Testis (tissue), 2 donors: ENCODE measurements around the gene RNF152.

Experiments used
- POLR2A ChIP-seq: fragments of 450-650 bp; IDR thresholded peaks from one replicate; pipeline ENCODE4 v1.6.1; 2017; ENCODE audit warnings: antibody characterized with exemption, mild to moderate bottlenecking, moderate library complexity
- TF ChIP-seq, protein P1 (sequence below), 3 experiments: fragments of 450-650 bp in 2 of 3; fragments of 200-600 bp in 1 of 3; sonication (generic) in 1 of 3; IDR thresholded peaks; one replicate each; pipeline ENCODE4 v1.5.1; 2016 to 2019; ENCODE audit warnings: antibody characterized with exemption in 3 of 3, mild to moderate bottlenecking in 2 of 3, moderate library complexity in 1 of 3

- no peak for TF ChIP-seq POLR2A
- TF ChIP-seq, protein P1, sequence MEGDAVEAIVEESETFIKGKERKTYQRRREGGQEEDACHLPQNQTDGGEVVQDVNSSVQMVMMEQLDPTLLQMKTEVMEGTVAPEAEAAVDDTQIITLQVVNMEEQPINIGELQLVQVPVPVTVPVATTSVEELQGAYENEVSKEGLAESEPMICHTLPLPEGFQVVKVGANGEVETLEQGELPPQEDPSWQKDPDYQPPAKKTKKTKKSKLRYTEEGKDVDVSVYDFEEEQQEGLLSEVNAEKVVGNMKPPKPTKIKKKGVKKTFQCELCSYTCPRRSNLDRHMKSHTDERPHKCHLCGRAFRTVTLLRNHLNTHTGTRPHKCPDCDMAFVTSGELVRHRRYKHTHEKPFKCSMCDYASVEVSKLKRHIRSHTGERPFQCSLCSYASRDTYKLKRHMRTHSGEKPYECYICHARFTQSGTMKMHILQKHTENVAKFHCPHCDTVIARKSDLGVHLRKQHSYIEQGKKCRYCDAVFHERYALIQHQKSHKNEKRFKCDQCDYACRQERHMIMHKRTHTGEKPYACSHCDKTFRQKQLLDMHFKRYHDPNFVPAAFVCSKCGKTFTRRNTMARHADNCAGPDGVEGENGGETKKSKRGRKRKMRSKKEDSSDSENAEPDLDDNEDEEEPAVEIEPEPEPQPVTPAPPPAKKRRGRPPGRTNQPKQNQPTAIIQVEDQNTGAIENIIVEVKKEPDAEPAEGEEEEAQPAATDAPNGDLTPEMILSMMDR (IDR thresholded peaks at IDR 0.05), result no peak
These were observed 59.9 kb downstream of the RNF152 start for GRCh38 chr18:61832858-61833257.
